ENCODE results near the gene CST6.

- TF ChIP-seq CTCF (conservative IDR thresholded peaks at IDR 0.05 in 1 of 2, IDR thresholded peaks at IDR 0.05 in 1 of 2; ENCODE audit: low read depth in 1 of 2, low read length in 2 of 2) (no peak), EZH2 (IDR thresholded peaks at IDR 0.05; ENCODE audit: low read length, missing control alignments) (no peak)
Measured at GRCh38 chr11:66003291-66003690, 8.5 kb upstream of the CST6 start.
